Thyroid gland (tissue), 4 donors: Measurements from ENCODE around the gene NYAP2.

Experiments used
- POLR2A ChIP-seq, 2 donors: fragments of 450-650 bp; IDR thresholded peaks; one replicate each; pipeline ENCODE4 v1.6.1; 2017; ENCODE audit warnings: antibody characterized with exemption in 2 of 2, mild to moderate bottlenecking in 2 of 2, moderate library complexity in 1 of 2
- TF ChIP-seq, protein P1 (sequence below), 6 experiments: fragments of 200-600 bp in 3 of 6; fragments of 450-650 bp in 3 of 6; sonication (generic) in 3 of 6; IDR thresholded peaks; one replicate each; pipeline ENCODE4 v1.5.1; 2016 to 2019; ENCODE audit warnings: antibody characterized with exemption in 6 of 6, mild to moderate bottlenecking in 2 of 6, inconsistent platforms in 1 of 6, moderate library complexity in 1 of 6

DNA sequence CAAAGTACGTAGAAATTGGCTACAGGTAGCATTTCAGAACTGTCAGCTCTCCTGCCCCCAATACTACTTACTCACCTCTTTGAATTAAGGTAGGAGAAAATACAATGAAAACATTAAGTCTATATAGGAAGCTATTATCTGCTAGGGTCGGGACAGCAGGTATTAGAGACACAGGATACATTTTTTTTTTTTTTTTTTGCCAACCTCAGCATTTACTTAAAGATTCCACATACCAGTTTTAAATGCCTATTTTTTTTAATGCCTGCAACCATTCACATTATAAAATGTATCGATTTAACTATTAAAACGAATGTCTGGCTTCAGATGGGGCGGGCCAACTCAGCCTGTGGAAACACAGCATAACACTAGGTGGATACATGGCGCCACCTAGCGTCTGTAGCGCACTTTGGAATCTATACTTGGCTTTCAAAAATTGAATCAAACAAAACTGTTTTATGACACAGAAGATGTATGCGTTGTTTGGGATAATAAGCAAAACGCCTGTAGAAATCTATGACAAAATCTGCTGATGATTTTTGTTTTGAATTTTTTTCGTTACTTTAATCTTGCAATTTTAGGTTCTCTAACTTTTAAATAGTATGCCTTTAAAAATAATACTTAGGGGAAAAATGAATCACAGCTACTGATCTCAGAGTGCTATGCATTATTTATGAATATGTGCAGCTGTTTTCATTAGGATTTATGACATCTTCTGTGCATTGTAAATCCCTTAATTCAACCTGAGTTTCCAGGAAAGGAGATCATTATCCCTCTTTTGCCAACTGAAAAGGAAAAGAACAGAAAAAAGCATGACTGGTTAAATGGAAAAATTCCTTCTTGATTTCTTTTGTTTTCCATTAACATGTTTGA lies 261.0 kb downstream of the NYAP2 start:
- TF ChIP-seq, protein P1, sequence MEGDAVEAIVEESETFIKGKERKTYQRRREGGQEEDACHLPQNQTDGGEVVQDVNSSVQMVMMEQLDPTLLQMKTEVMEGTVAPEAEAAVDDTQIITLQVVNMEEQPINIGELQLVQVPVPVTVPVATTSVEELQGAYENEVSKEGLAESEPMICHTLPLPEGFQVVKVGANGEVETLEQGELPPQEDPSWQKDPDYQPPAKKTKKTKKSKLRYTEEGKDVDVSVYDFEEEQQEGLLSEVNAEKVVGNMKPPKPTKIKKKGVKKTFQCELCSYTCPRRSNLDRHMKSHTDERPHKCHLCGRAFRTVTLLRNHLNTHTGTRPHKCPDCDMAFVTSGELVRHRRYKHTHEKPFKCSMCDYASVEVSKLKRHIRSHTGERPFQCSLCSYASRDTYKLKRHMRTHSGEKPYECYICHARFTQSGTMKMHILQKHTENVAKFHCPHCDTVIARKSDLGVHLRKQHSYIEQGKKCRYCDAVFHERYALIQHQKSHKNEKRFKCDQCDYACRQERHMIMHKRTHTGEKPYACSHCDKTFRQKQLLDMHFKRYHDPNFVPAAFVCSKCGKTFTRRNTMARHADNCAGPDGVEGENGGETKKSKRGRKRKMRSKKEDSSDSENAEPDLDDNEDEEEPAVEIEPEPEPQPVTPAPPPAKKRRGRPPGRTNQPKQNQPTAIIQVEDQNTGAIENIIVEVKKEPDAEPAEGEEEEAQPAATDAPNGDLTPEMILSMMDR (IDR thresholded peaks at IDR 0.05), result peak; percentile 62 to 83 (median 78)
- TF ChIP-seq POLR2A (IDR thresholded peaks at IDR 0.05), result no peak
